HEK293 (cell line): ENCODE measurements around the gene SLC16A7.

Experiments
- GLI4 ChIP-seq: fragments of 450-650 bp; formaldehyde crosslinking; IDR thresholded peaks from 2 replicates; pipeline ENCODE4 v1.5.1; 2016; ENCODE audit warnings: missing biosample characterization, missing genetic modification characterization
- HOXC10 ChIP-seq: sonication (generic); formaldehyde crosslinking; IDR thresholded peaks from 2 replicates; pipeline ENCODE4 v1.8.1; 2023; ENCODE audit warnings: mild to moderate bottlenecking, missing genetic modification reagents
- HOXD13 ChIP-seq: sonication (generic); formaldehyde crosslinking; IDR thresholded peaks from 2 replicates; pipeline ENCODE4 v1.8.0; 2022; ENCODE audit warnings: missing genetic modification reagents, borderline replicate concordance
- YY1 ChIP-seq: fragments of 450-650 bp; formaldehyde crosslinking; IDR thresholded peaks from 2 replicates; pipeline ENCODE4 v1.5.1; 2018; ENCODE audit warnings: missing biosample characterization, missing genetic modification characterization
- ZNF138 ChIP-seq: fragments of 450-650 bp; formaldehyde crosslinking; IDR thresholded peaks from 2 replicates; pipeline ENCODE4 v1.5.1; 2016; ENCODE audit warnings: missing biosample characterization, missing genetic modification characterization, borderline replicate concordance
- ZNF292 ChIP-seq: fragments of 450-650 bp; formaldehyde crosslinking; IDR thresholded peaks from 2 replicates; pipeline ENCODE4 v1.5.1; 2016; ENCODE audit warnings: low read depth, missing biosample characterization, missing genetic modification characterization, borderline replicate concordance
- ZNF324 ChIP-seq: fragments of 450-650 bp; formaldehyde crosslinking; IDR thresholded peaks from 2 replicates; pipeline ENCODE4 v1.5.1; 2016; ENCODE audit warnings: missing biosample characterization, missing genetic modification characterization
- ZNF530 ChIP-seq: fragments of 450-650 bp; formaldehyde crosslinking; IDR thresholded peaks from 2 replicates; pipeline ENCODE4 v1.5.1; 2016; ENCODE audit warnings: low read depth, missing biosample characterization, missing genetic modification characterization
- TF ChIP-seq, protein P1 (sequence below): fragments of 450-650 bp; formaldehyde crosslinking; IDR thresholded peaks from 2 replicates; pipeline ENCODE4 v1.5.1; 2016; ENCODE audit warnings: missing biosample characterization, missing genetic modification characterization
- TF ChIP-seq, protein P2 (sequence below): fragments of 450-650 bp; formaldehyde crosslinking; IDR thresholded peaks from 2 replicates; pipeline ENCODE4 v1.5.1; 2016; ENCODE audit warnings: missing biosample characterization, missing genetic modification characterization, low read depth
- TF ChIP-seq, protein P3 (sequence below): fragments of 450-650 bp; formaldehyde crosslinking; IDR thresholded peaks from 2 replicates; pipeline ENCODE4 v1.5.1; 2016; ENCODE audit warnings: missing biosample characterization, missing genetic modification characterization
- TF ChIP-seq, protein P4 (sequence below): fragments of 450-650 bp; formaldehyde crosslinking; IDR thresholded peaks from 2 replicates; pipeline ENCODE4 v1.5.1; 2016; ENCODE audit warnings: missing biosample characterization, missing genetic modification characterization
- TF ChIP-seq, protein P5 (sequence below): fragments of 450-650 bp; formaldehyde crosslinking; IDR thresholded peaks from 2 replicates; pipeline ENCODE4 v1.5.1; 2017; ENCODE audit warnings: missing biosample characterization, missing genetic modification characterization
- TF ChIP-seq, protein P6 (sequence below): fragments of 450-650 bp; formaldehyde crosslinking; IDR thresholded peaks from 2 replicates; pipeline ENCODE4 v1.5.1; 2017; ENCODE audit warnings: missing biosample characterization, missing genetic modification characterization

DNA sequence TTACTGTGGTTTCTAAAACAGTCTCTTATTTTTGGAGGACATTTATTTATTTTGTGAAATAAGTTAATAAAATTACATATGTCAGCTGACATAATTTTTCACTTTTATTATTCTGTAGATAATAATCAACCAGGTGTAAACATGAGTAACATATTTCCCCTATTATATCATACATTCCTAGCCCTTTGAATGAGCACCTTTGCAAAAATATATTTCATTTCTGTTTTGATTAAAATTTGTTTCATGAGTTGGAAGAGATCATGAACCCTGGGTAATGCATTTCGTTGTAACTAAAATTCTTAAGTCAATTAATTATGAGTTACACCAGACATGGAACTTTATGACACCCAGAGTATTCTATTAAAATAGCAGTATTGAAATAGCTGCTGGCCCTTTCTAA lies 56.3 kb downstream of the SLC16A7 start:
- TF ChIP-seq HOXC10 (no peak), ZNF530 (no peak), HOXD13 (CRISPR knock-in tag) (no peak), YY1 (tag by site-specific recombination) (no peak), ZNF138 (tag by site-specific recombination) (no peak), ZNF292 (tag by site-specific recombination) (no peak), GLI4 (tag by site-specific recombination) (no peak), ZNF324 (tag by site-specific recombination) (no peak)
- TF ChIP-seq, protein P1, sequence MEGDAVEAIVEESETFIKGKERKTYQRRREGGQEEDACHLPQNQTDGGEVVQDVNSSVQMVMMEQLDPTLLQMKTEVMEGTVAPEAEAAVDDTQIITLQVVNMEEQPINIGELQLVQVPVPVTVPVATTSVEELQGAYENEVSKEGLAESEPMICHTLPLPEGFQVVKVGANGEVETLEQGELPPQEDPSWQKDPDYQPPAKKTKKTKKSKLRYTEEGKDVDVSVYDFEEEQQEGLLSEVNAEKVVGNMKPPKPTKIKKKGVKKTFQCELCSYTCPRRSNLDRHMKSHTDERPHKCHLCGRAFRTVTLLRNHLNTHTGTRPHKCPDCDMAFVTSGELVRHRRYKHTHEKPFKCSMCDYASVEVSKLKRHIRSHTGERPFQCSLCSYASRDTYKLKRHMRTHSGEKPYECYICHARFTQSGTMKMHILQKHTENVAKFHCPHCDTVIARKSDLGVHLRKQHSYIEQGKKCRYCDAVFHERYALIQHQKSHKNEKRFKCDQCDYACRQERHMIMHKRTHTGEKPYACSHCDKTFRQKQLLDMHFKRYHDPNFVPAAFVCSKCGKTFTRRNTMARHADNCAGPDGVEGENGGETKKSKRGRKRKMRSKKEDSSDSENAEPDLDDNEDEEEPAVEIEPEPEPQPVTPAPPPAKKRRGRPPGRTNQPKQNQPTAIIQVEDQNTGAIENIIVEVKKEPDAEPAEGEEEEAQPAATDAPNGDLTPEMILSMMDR (tag by site-specific recombination), result no peak
- TF ChIP-seq, protein P2, sequence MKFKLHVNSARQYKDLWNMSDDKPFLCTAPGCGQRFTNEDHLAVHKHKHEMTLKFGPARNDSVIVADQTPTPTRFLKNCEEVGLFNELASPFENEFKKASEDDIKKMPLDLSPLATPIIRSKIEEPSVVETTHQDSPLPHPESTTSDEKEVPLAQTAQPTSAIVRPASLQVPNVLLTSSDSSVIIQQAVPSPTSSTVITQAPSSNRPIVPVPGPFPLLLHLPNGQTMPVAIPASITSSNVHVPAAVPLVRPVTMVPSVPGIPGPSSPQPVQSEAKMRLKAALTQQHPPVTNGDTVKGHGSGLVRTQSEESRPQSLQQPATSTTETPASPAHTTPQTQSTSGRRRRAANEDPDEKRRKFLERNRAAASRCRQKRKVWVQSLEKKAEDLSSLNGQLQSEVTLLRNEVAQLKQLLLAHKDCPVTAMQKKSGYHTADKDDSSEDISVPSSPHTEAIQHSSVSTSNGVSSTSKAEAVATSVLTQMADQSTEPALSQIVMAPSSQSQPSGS (tag by site-specific recombination), result no peak
- TF ChIP-seq, protein P3, sequence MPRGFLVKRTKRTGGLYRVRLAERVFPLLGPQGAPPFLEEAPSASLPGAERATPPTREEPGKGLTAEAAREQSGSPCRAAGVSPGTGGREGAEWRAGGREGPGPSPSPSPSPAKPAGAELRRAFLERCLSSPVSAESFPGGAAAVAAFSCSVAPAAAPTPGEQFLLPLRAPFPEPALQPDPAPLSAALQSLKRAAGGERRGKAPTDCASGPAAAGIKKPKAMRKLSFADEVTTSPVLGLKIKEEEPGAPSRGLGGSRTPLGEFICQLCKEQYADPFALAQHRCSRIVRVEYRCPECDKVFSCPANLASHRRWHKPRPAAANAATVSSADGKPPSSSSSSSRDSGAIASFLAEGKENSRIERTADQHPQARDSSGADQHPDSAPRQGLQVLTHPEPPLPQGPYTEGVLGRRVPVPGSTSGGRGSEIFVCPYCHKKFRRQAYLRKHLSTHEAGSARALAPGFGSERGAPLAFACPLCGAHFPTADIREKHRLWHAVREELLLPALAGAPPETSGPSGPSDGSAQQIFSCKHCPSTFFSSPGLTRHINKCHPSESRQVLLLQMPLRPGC, result no peak
- TF ChIP-seq, protein P4, sequence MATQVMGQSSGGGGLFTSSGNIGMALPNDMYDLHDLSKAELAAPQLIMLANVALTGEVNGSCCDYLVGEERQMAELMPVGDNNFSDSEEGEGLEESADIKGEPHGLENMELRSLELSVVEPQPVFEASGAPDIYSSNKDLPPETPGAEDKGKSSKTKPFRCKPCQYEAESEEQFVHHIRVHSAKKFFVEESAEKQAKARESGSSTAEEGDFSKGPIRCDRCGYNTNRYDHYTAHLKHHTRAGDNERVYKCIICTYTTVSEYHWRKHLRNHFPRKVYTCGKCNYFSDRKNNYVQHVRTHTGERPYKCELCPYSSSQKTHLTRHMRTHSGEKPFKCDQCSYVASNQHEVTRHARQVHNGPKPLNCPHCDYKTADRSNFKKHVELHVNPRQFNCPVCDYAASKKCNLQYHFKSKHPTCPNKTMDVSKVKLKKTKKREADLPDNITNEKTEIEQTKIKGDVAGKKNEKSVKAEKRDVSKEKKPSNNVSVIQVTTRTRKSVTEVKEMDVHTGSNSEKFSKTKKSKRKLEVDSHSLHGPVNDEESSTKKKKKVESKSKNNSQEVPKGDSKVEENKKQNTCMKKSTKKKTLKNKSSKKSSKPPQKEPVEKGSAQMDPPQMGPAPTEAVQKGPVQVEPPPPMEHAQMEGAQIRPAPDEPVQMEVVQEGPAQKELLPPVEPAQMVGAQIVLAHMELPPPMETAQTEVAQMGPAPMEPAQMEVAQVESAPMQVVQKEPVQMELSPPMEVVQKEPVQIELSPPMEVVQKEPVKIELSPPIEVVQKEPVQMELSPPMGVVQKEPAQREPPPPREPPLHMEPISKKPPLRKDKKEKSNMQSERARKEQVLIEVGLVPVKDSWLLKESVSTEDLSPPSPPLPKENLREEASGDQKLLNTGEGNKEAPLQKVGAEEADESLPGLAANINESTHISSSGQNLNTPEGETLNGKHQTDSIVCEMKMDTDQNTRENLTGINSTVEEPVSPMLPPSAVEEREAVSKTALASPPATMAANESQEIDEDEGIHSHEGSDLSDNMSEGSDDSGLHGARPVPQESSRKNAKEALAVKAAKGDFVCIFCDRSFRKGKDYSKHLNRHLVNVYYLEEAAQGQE, result no peak
- TF ChIP-seq, protein P5, sequence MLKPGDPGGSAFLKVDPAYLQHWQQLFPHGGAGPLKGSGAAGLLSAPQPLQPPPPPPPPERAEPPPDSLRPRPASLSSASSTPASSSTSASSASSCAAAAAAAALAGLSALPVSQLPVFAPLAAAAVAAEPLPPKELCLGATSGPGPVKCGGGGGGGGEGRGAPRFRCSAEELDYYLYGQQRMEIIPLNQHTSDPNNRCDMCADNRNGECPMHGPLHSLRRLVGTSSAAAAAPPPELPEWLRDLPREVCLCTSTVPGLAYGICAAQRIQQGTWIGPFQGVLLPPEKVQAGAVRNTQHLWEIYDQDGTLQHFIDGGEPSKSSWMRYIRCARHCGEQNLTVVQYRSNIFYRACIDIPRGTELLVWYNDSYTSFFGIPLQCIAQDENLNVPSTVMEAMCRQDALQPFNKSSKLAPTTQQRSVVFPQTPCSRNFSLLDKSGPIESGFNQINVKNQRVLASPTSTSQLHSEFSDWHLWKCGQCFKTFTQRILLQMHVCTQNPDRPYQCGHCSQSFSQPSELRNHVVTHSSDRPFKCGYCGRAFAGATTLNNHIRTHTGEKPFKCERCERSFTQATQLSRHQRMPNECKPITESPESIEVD (tag by site-specific recombination), result no peak
- TF ChIP-seq, protein P6, sequence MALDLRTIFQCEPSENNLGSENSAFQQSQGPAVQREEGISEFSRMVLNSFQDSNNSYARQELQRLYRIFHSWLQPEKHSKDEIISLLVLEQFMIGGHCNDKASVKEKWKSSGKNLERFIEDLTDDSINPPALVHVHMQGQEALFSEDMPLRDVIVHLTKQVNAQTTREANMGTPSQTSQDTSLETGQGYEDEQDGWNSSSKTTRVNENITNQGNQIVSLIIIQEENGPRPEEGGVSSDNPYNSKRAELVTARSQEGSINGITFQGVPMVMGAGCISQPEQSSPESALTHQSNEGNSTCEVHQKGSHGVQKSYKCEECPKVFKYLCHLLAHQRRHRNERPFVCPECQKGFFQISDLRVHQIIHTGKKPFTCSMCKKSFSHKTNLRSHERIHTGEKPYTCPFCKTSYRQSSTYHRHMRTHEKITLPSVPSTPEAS (tag by site-specific recombination), result no peak
